Liver (tissue), 9 donors: ENCODE results near the gene TPD52L1. TPM values are rescaled to one million over a fixed set of nuclear protein-coding genes. Genes with fewer than 3 reads are reported as not detected.

Experiments used
- DNase-seq: peaks from one replicate; pipeline ENCODE4 v3.0.0-alpha.2; 2017; ENCODE audit warnings: low spot score
- H3K27ac ChIP-seq, 2 donors: one replicate each; pipeline ENCODE4 v1.7.0; 2013; ENCODE audit warnings: inconsistent platforms in 2 of 2, low read length in 2 of 2, control low read depth in 1 of 2, low read depth in 1 of 2, mild to moderate bottlenecking in 1 of 2
- H3K27me3 ChIP-seq, 4 donors: one replicate each; pipeline versions ENCODE4 v1.6.1 to v1.7.0; 2013; ENCODE audit warnings: low read length in 3 of 4, inconsistent platforms in 1 of 4, mild to moderate bottlenecking in 1 of 4, moderate library complexity in 1 of 4; ENCODE audit not compliant: control insufficient read depth in 4 of 4, insufficient read depth in 4 of 4
- H3K36me3 ChIP-seq, 4 donors: one replicate each; pipeline versions ENCODE4 v1.6.1 to v1.7.0; 2013; ENCODE audit warnings: low read length in 3 of 4, mild to moderate bottlenecking in 3 of 4, low read depth in 1 of 4, moderate library complexity in 1 of 4; ENCODE audit not compliant: control insufficient read depth in 4 of 4, insufficient read depth in 3 of 4
- H3K4me1 ChIP-seq, 4 donors: one replicate each; pipeline versions ENCODE4 v1.6.1 to v1.7.0; 2013; ENCODE audit warnings: low read length in 3 of 4, mild to moderate bottlenecking in 3 of 4, moderate library complexity in 1 of 4; ENCODE audit not compliant: control insufficient read depth in 4 of 4, insufficient read depth in 4 of 4
- H3K4me3 ChIP-seq, 3 donors: one replicate each; pipeline versions ENCODE4 v1.6.1 to v1.7.0; 2013; ENCODE audit warnings: low read length in 3 of 3, control low read depth in 1 of 3, low read depth in 1 of 3, mild to moderate bottlenecking in 1 of 3
- H3K9ac ChIP-seq, 2 donors: one replicate each; pipeline ENCODE4 v1.7.0; 2013; ENCODE audit warnings: low read length in 2 of 2, mild to moderate bottlenecking in 2 of 2, moderate library complexity in 2 of 2, control low read depth in 1 of 2, low read depth in 1 of 2
- H3K9me3 ChIP-seq, 4 donors: one replicate each; pipeline versions ENCODE4 v1.6.1 to v1.7.0; 2013; ENCODE audit warnings: low read length in 3 of 4; ENCODE audit not compliant: control insufficient read depth in 4 of 4
- ATF3 ChIP-seq: IDR thresholded peaks from 2 replicates; pipeline ENCODE4 v1.6.1; 2016; ENCODE audit warnings: antibody characterized with exemption
- EGR1 ChIP-seq, 2 donors: IDR thresholded peaks; 2 replicates each; pipeline ENCODE4 v1.6.1; 2016 to 2018; ENCODE audit warnings: antibody characterized with exemption in 2 of 2, low read depth in 2 of 2
- GABPA ChIP-seq, 2 donors: IDR thresholded peaks in 1 of 2; conservative IDR thresholded peaks in 1 of 2; 2 replicates each; pipeline ENCODE4 v1.6.1; 2016; ENCODE audit warnings: antibody characterized with exemption in 2 of 2, mild to moderate bottlenecking in 1 of 2, moderate library complexity in 1 of 2
- HNF4A ChIP-seq, 2 donors: conservative IDR thresholded peaks; 2 replicates each; pipeline ENCODE4 v1.6.1; 2016; ENCODE audit warnings: antibody characterized with exemption in 2 of 2, mild to moderate bottlenecking in 2 of 2
- HNF4G ChIP-seq: IDR thresholded peaks from 2 replicates; pipeline ENCODE4 v1.6.1; 2016; ENCODE audit warnings: antibody characterized with exemption
- JUND ChIP-seq, 2 donors: IDR thresholded peaks; 2 replicates each; pipeline ENCODE4 v1.6.1; 2016; ENCODE audit warnings: antibody characterized with exemption in 2 of 2
- RAD21 ChIP-seq, 2 donors: IDR thresholded peaks; 2 replicates each; pipeline ENCODE4 v1.6.1; 2016; ENCODE audit warnings: antibody characterized with exemption in 2 of 2, mild to moderate bottlenecking in 2 of 2
- REST ChIP-seq: IDR thresholded peaks from 2 replicates; pipeline ENCODE4 v1.6.1; 2016; ENCODE audit warnings: antibody characterized with exemption, mild to moderate bottlenecking
- RXRA ChIP-seq, 2 donors: IDR thresholded peaks; 2 replicates each; pipeline ENCODE4 v1.6.1; 2017 to 2018; ENCODE audit warnings: antibody characterized with exemption in 2 of 2, mild to moderate bottlenecking in 1 of 2
- TAF1 ChIP-seq: conservative IDR thresholded peaks from 2 replicates; pipeline ENCODE4 v1.6.1; 2016; ENCODE audit warnings: antibody characterized with exemption, mild to moderate bottlenecking
- YY1 ChIP-seq: IDR thresholded peaks from 2 replicates; pipeline ENCODE4 v1.6.1; 2016; ENCODE audit warnings: antibody characterized with exemption, mild to moderate bottlenecking
- ZBTB33 ChIP-seq: IDR thresholded peaks from 2 replicates; pipeline ENCODE4 v1.6.1; 2016; ENCODE audit warnings: antibody characterized with exemption
- WGBS: extraction: QIAGEN DNeasy Blood & Tissue Kit; methylation state at CpG from one replicate; pipeline ENCODE4 v1.1.7; 2013; 5-methylcytosine and 5-hydroxymethylcytosine counted together
- polyA plus RNA-seq, 2 donors: library from polyadenylated mRNA; stranded (reverse) in 1 of 2; unstranded in 1 of 2; fragments of 200-250 nt in 1 of 2; fragments of >200 nt in 1 of 2; fragmentation: Nextera tagmentation in 1 of 2; extraction: Ambion mirVana in 1 of 2; gene quantifications; one replicate each; pipeline versions ENCODE4 v1.2.1 to v1.2.3, GENCODE V29; 2013 to 2015
- total RNA-seq, 2 donors: library from RNA; depleted of rRNA; stranded (reverse); fragments of >200 nt; gene quantifications; one replicate each; pipeline ENCODE4 v1.2.3, GENCODE V29; 2014
- TF ChIP-seq, protein P1 (sequence below): fragments of 150-350 bp; IDR thresholded peaks from 2 replicates; pipeline ENCODE4 v1.5.1; 2017; ENCODE audit warnings: improper control_type of control experiment, low read depth, low read length; ENCODE audit not compliant: missing input control
- donor health status: healthy.
- donor health status: healthy.
- donor health status: healthy.
- donor health status: healthy.
- donor health status: healthy.

The TPD52L1 gene
- total and polyA plus RNA-seq, 4 donors, result 8.9 to 66.4 (median 56.6) TPM

DNA sequence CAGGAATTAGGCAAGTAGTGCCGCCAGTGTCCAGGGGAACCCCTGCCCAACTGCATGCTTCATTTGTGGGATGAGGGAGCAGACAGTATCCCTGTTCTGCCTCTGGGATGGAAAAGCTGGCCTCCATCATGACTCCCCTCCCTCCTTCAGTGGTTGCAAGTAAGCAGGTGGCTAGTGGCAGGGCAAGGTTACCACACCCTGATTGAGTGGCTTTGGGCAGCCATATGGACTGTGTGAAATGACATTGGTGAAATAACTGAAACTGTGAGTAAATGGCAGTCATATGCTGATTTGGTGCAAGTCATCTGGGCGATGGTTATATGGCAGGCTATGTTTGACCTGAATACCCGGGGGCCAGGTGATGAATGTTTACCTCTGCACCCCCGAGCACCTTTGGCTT is 115.2 kb downstream of the TPD52L1 start (continued):
- TF ChIP-seq ATF3, result no peak
- TF ChIP-seq HNF4G, result no peak

- 82% methylated on average over 7 of the region's 7 CpGs for WGBS
- no peak overlapping the region for H3K4me3 ChIP-seq
- no peaks in the 10 kb centered on the region for H3K27me3 ChIP-seq
- H3K4me1 ChIP-seq, result peaks cover 0 to 9% (median 3%) of the 10 kb centered on the region in 4 donors
- TF ChIP-seq TAF1, result no peak
- TF ChIP-seq RAD21 (IDR thresholded peaks at IDR 0.05), result no peak
- no peak for TF ChIP-seq JUND (IDR thresholded peaks at IDR 0.05)
- TF ChIP-seq RXRA (IDR thresholded peaks at IDR 0.05), result no peak
- no peak for TF ChIP-seq YY1
- no peak for TF ChIP-seq ATF3
- H3K9ac ChIP-seq, result no peak overlapping the region
- no peaks in the 10 kb centered on the region for H3K9me3 ChIP-seq
- DNase-seq, result no peak
- H3K36me3 ChIP-seq, result peaks cover 0 to 6% (median 0%) of the 10 kb centered on the region in 4 donors
- H3K27ac ChIP-seq, result no peak overlapping the region
Measured at GRCh38 chr6:125269328-125269985, 115.9 kb downstream of the TPD52L1 start.

DNA sequence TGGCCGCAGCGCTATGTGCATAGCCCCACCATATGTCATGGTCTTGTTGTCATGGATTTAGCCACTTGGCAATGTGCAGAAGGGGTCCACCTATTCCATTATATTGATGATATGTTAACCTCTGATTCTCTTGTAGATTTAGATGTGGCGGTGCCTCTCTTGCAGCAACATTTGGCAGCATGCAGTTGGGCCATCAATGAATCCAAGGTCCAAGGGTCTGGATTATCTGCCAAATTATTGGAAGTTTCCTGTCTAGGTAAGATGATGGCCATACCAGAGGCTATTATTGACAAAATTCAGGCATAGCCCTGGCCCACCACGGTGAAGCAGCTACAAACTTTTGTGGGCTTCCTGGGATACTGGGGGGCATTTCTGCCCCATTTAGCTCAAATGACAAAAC is 116.8 kb downstream of the TPD52L1 start:
- no peak for DNase-seq
- H3K9me3 ChIP-seq, result no peaks in the 10 kb centered on the region
- TF ChIP-seq ZBTB33, result no peak
- TF ChIP-seq HNF4A (conservative IDR thresholded peaks at IDR 0.05), result peak; percentile 55 to 62
- H3K36me3 ChIP-seq, result peaks cover 0 to 8% (median 0%) of the 10 kb centered on the region in 4 donors
- peaks cover 0 to 9% (median 3%) of the 10 kb centered on the region in 4 donors for H3K4me1 ChIP-seq
- H3K27me3 ChIP-seq, result no peaks in the 10 kb centered on the region
- H3K27ac ChIP-seq, result no peak overlapping the region
- no peak overlapping the region for H3K4me3 ChIP-seq
- WGBS, result 79% methylated on average over 4 of the region's 4 CpGs
- H3K9ac ChIP-seq, result no peak overlapping the region

DNA sequence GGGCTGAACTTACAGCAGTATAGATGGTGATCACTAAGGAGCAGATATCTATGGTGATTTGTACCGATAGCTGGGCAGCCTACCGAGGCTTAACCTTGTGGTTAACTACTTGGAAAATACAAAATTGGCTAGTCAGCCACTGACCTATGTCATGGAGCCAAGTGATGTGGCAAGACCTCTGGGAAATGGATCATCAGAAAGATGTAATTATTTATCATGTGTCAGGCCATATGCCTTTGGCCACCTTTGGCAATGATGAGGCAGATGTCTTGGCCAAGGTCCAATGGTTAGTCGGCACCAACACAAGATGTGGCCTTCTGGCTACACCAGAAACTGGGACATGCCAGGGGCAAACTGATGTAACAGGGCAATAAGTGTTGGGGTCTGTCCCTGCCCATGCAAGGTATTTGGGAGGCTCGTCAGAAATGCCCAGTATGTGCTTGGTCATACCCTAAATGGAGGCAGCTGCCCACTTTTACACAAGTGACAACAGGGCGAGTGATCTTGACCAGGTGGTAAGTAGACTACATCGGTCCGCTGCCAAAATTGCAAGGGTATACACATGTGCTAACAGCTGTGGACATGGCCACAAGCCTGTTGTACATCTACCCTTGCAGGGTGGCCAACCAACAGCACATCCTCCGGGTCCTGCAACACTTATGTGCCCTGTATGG is 118.0 kb downstream of the TPD52L1 start:
- Histone ChIP-seq H3K4me3 (no peak overlapping the region), H3K9ac (no peak overlapping the region), H3K27me3 (no peaks in the 10 kb centered on the region), H3K36me3 (peaks cover 0 to 14% (median 1%) of the 10 kb centered on the region in 4 donors), H3K4me1 (peaks cover 0 to 9% (median 3%) of the 10 kb centered on the region in 4 donors), H3K27ac (no peak overlapping the region), H3K9me3 (no peaks in the 10 kb centered on the region)
- 78% methylated on average over 8 of the region's 8 CpGs for WGBS
- no peak for DNase-seq
- TF ChIP-seq HNF4A (conservative IDR thresholded peaks at IDR 0.05), result no peak
- TF ChIP-seq, protein P1, sequence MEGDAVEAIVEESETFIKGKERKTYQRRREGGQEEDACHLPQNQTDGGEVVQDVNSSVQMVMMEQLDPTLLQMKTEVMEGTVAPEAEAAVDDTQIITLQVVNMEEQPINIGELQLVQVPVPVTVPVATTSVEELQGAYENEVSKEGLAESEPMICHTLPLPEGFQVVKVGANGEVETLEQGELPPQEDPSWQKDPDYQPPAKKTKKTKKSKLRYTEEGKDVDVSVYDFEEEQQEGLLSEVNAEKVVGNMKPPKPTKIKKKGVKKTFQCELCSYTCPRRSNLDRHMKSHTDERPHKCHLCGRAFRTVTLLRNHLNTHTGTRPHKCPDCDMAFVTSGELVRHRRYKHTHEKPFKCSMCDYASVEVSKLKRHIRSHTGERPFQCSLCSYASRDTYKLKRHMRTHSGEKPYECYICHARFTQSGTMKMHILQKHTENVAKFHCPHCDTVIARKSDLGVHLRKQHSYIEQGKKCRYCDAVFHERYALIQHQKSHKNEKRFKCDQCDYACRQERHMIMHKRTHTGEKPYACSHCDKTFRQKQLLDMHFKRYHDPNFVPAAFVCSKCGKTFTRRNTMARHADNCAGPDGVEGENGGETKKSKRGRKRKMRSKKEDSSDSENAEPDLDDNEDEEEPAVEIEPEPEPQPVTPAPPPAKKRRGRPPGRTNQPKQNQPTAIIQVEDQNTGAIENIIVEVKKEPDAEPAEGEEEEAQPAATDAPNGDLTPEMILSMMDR, result no peak
- no peak for TF ChIP-seq RAD21 (IDR thresholded peaks at IDR 0.05)
- TF ChIP-seq EGR1 (IDR thresholded peaks at IDR 0.05; ENCODE audit: low read depth in 2 of 2), result no peak
- no peak for TF ChIP-seq REST
- TF ChIP-seq YY1, result no peak
- no peak for TF ChIP-seq TAF1
- no peak for TF ChIP-seq GABPA (IDR thresholded peaks at IDR 0.05 in 1 of 2, conservative IDR thresholded peaks at IDR 0.05 in 1 of 2)
- no peak for TF ChIP-seq ZBTB33
